ENCODE measurements around the gene SPTSSB. TPM values are rescaled to one million over a fixed set of nuclear protein-coding genes. Genes with fewer than 3 reads are reported as not detected.

Gene SPTSSB
- total RNA-seq, 4 donors from 2014 or later, result 0.39 to 0.74 TPM; not detected in 2

DNA sequence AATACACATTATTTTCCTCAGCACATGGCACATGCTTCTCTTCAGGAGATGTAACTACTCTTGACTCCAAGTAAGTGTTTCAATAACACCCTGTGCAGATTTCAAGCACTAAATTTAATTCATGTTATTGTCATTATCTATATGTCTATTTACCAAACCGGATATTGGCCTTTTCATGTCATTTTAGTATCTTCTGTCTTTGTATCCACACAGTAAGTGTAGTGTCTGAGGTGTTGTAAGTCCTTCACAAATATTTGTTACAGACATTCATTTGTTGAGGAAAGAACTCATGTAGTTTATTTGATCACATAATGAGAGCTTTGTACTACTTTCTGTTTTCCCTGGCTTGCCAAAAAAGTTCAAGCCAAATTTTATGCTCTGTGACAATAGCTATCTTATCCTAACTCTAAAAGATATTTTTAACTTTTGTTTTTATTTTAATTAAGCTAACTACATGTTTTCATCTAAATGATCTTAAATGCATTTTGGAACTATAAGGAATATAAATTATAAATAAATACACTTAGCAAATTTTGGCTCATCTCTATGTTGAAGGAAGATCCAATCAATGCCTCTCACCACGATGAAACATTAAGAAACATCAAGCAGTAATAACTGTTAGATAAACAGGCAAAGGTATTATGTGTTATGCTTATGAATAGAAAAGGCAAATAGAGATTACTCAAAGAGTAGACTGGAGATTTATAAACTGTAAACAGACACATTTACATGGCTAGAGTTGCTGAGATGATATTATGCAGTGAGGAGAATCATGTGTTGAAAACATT, 48.3 kb downstream of the SPTSSB start:
- H3K27me3 ChIP-seq, result no peaks in the 10 kb centered on the region
- no peaks in the 10 kb centered on the region for H3K36me3 ChIP-seq
- H3K9me3 ChIP-seq, result peaks cover 0 to 28% (median 0%) of the 10 kb centered on the region in 3 donors
- no peaks in the 10 kb centered on the region for H3K4me1 ChIP-seq
- no peak overlapping the region for H3K4me3 ChIP-seq
- TF ChIP-seq, protein P1, sequence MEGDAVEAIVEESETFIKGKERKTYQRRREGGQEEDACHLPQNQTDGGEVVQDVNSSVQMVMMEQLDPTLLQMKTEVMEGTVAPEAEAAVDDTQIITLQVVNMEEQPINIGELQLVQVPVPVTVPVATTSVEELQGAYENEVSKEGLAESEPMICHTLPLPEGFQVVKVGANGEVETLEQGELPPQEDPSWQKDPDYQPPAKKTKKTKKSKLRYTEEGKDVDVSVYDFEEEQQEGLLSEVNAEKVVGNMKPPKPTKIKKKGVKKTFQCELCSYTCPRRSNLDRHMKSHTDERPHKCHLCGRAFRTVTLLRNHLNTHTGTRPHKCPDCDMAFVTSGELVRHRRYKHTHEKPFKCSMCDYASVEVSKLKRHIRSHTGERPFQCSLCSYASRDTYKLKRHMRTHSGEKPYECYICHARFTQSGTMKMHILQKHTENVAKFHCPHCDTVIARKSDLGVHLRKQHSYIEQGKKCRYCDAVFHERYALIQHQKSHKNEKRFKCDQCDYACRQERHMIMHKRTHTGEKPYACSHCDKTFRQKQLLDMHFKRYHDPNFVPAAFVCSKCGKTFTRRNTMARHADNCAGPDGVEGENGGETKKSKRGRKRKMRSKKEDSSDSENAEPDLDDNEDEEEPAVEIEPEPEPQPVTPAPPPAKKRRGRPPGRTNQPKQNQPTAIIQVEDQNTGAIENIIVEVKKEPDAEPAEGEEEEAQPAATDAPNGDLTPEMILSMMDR (IDR thresholded peaks at IDR 0.05), result no peak
- no peak for TF ChIP-seq EP300 (IDR thresholded peaks at IDR 0.05)
- no peak for TF ChIP-seq POLR2A (IDR thresholded peaks at IDR 0.05)
- no peak for TF ChIP-seq POLR2AphosphoS5 (IDR thresholded peaks at IDR 0.05)
- WGBS, 2 donors (ENCODE audit: low coverage in 1 of 2), result 67 to 71% methylated on average over 2 of the region's 2 CpGs
- no peak overlapping the region for H3K27ac ChIP-seq
- no peak for ATAC-seq

DNA sequence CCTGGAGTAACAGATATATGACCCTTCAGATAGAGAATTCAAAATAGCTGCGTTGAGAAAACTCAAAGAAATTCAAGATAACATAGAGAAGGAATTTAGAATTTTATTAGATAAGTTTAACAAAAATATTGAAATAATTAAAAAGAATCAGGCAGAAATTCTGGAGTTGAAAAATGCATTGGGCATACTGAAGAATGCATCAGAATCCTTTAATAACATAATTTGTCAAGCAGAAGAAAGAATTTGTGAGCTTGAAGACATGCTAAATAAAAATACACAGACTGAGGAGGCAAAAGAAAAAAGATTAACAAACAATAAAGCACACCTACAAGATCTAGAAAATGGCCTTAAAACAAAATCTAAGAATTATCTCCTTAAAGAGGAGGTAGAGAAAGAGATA, 50.5 kb downstream of the SPTSSB start:
- TF ChIP-seq, protein P1 (IDR thresholded peaks at IDR 0.05), result no peak
- no peak for TF ChIP-seq EP300 (IDR thresholded peaks at IDR 0.05)
- no peaks in the 10 kb centered on the region for H3K4me1 ChIP-seq
- no peaks in the 10 kb centered on the region for H3K27me3 ChIP-seq
- ATAC-seq, result no peak
- H3K4me3 ChIP-seq, result no peak overlapping the region
- H3K36me3 ChIP-seq, result no peaks in the 10 kb centered on the region
- WGBS, 2 donors (ENCODE audit: low coverage in 1 of 2), result 83 to 100% methylated on average over 1 of the region's 1 CpG
- H3K9me3 ChIP-seq, result peaks cover 0 to 25% (median 0%) of the 10 kb centered on the region in 3 donors
- no peak overlapping the region for H3K27ac ChIP-seq

DNA sequence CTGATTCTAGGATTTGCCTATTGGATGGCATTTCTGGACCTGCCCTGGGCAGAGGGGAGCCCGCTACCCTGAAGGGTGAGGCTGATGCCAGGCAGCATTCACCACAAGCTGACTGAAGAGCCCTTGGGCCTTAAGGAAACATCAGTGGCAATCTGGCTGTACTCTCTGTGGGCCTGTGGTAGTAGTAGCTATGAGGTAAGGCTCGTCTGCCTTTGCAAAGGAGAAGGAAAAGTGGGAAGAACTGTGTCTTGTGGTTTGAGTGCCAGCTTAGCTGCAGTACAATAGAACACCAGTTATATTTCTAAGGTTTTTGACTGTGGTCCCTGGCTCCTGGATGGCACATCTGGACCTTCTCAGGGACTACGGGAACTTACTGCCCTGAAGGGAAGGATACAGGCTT, 51.5 kb downstream of the SPTSSB start:
- no peaks in the 10 kb centered on the region for H3K36me3 ChIP-seq
- H3K9me3 ChIP-seq, result peaks cover 0 to 20% (median 0%) of the 10 kb centered on the region in 3 donors
- no peaks in the 10 kb centered on the region for H3K27me3 ChIP-seq
- ATAC-seq, result no peak
- TF ChIP-seq, protein P1 (IDR thresholded peaks at IDR 0.05), result no peak
- TF ChIP-seq EP300 (IDR thresholded peaks at IDR 0.05), result no peak
- TF ChIP-seq POLR2AphosphoS5 (IDR thresholded peaks at IDR 0.05), result no peak
- no peak for TF ChIP-seq POLR2A (IDR thresholded peaks at IDR 0.05)
- no peak overlapping the region for H3K4me3 ChIP-seq
- H3K4me1 ChIP-seq, result no peaks in the 10 kb centered on the region
- H3K27ac ChIP-seq, result no peak overlapping the region
- whole genome bisulfite sequencing, 2 donors (ENCODE audit: low coverage in 1 of 2), result no CpG with 5 or more reads among the region's 3 CpGs

DNA sequence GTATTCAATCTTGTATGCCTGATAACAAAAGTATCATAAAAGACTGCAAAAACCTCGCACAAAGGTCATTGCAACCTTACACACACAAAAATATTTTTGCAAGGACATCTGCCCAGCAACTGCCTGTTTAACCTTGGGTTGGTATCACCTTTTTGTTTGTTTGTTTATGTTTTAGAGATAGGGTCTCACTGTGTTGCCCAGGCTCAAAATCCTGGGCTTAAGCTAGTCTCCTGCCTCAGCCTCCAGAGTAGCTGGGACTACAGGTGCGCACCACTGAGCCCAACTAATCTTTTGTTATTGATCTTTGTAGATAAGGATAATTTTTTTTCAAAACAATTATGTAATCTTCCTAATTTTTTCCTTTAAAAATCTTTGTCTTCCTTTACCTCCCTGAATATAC, 54.2 kb downstream of the SPTSSB start:
- 95 to 97% methylated on average over 2 of the region's 2 CpGs for WGBS, 2 donors (ENCODE audit: low coverage in 1 of 2)
- no peak for ATAC-seq
- H3K4me3 ChIP-seq, result no peak overlapping the region
- H3K9me3 ChIP-seq, result peaks cover 0 to 20% (median 0%) of the 10 kb centered on the region in 3 donors
- no peaks in the 10 kb centered on the region for H3K27me3 ChIP-seq
- TF ChIP-seq, protein P1 (IDR thresholded peaks at IDR 0.05), result no peak
- H3K36me3 ChIP-seq, result no peaks in the 10 kb centered on the region
- no peak overlapping the region for H3K27ac ChIP-seq
- no peaks in the 10 kb centered on the region for H3K4me1 ChIP-seq

DNA sequence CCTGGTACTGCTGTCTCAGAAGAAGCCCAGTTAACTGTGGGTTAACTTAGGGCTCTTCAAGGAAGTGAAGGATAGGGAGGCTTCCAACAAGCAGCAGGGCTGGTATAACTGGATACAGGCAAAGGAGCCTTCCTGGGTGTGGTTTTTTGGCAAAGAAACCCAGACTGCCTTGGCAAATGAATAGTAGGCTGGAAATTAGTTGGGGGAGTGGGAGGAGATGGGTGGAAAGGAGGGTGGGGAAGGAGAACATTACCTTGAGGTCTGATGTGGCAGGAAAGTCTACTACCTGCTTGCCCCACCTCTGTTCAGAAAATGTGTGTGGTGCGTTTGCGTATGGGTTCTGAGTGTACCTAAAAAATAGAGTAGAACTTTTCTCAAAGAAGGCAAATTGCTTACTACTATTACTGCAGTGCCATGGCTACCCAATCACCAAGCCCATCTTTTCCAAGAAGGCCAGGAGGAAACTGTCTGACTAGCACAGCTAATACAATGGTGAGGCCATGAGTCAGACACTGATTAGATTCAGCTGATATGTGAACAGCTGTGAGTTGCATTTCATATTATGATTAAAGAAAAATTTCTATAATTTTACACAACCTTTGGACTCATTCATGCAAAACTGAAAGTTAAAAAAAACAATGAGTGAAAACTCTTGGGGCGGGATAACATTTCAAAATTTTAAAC, 55.2 kb downstream of the SPTSSB start:
- H3K4me3 ChIP-seq, result no peak overlapping the region
- H3K27me3 ChIP-seq, result no peaks in the 10 kb centered on the region
- WGBS, 2 donors (ENCODE audit: low coverage in 1 of 2), result 67 to 81% methylated on average over 1 to 3 of the region's 3 CpGs
- TF ChIP-seq EP300 (IDR thresholded peaks at IDR 0.05), result no peak
- TF ChIP-seq POLR2AphosphoS5 (IDR thresholded peaks at IDR 0.05), result no peak
- TF ChIP-seq, protein P1 (IDR thresholded peaks at IDR 0.05), result no peak
- TF ChIP-seq POLR2A (IDR thresholded peaks at IDR 0.05), result no peak
- no peaks in the 10 kb centered on the region for H3K4me1 ChIP-seq
- no peak for ATAC-seq
- no peaks in the 10 kb centered on the region for H3K36me3 ChIP-seq
- peaks cover 0 to 20% (median 0%) of the 10 kb centered on the region in 3 donors for H3K9me3 ChIP-seq
- no peak overlapping the region for H3K27ac ChIP-seq

Measured in gastroesophageal sphincter (tissue), 4 donors.